GM18498 (cell line): ENCODE measurements around the gene GJA3.

ENCODE experiments used
- ATAC-seq: cut with Tn5 transposase; IDR thresholded peaks from one replicate; pipeline ENCODE4 v1.9.1; 2021; ENCODE audit warnings: mild to moderate bottlenecking, moderate library complexity; ENCODE audit not compliant: unreplicated experiment

GJA3 gene

DNA sequence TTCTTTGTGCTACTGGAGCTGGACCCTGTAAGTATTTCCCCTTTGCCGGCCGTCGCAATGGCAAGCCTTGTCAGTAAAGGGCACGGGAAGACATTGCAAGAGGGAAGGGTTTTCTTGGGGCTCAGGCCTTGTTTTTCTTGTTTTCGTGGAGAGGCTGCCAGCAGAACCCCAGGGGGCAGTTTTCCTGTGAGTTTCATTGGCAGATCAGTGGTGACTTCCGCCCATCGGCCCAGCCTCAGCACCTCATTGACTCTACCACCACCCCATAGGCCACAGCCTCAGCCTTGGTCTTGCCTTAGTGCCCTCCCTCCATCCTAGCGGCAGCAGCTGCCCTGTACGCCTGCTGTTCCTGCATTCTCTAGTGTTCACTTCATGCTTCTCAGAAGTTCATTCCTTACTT, 61.5 kb downstream of the GJA3 start:
- ATAC-seq: no peak

DNA sequence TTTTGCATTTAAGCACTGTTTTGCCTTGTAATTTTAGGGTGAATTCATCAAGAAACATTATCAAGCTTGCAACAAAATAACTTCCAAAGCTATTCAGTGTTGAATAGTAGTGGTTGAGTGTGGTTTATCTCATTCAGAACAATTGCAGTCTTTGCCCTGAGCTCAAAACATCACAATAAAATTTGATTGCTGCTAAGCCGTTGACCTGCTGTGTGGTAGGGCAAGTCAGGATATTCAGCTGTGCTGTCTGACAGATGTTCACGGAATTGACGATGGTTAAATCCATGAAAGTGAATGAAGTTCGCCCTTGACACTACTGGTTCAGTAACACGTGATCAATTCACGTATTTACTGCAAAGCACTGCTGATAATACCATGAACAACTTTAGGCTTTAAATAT, 66.9 kb downstream of the GJA3 start:
- ATAC-seq: no peak

DNA sequence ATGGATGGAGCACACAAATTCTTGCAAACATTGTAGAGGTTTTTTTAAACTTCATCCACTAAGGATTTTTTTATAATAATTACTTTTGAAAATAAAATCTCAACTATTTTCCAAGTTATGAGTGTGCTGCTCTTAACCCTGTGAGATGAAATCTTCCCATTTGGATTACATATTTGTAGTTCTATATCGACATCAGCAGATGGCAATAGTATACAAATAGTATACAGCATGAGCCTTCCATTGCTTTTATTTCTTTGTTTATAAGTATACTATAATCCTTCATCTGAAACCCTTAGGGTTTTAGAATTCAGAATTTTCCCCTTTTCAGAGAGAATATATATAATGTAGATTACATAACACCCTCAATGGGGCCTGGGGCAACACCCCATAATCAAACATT, 70.5 kb downstream of the GJA3 start:
- no peak for ATAC-seq
